Left ventricle myocardium inferior (tissue), 1 donor: ENCODE measurements around the gene SERPINB12. TPM values are rescaled to one million over a fixed set of nuclear protein-coding genes. Genes with fewer than 3 reads are reported as not detected.
A peak's percentile ranks its signal among the peaks of the same experiment; 100 is the strongest.

Experiments used
- DNase-seq: peaks from one replicate; pipeline ENCODE4 v3.0.0-alpha.2; 2020
- H3K27ac ChIP-seq: fragments of 200-600 bp; replicated peaks from 2 replicates; pipeline ENCODE4 v1.8.0; 2021
- H3K27me3 ChIP-seq: fragments of 200-600 bp; 2 replicates; pipeline ENCODE4 v1.8.0; 2021; ENCODE audit warnings: low read depth
- H3K36me3 ChIP-seq: fragments of 200-600 bp; 2 replicates; pipeline ENCODE4 v1.8.0; 2021
- H3K4me1 ChIP-seq: fragments of 200-600 bp; 2 replicates; pipeline ENCODE4 v1.8.0; 2021
- H3K4me3 ChIP-seq: fragments of 200-600 bp; 2 replicates; pipeline ENCODE4 v1.8.0; 2021; ENCODE audit warnings: mild to moderate bottlenecking, moderate library complexity
- H3K9me3 ChIP-seq: fragments of 200-600 bp; replicated peaks from 2 replicates; pipeline ENCODE4 v1.8.0; 2021
- intact Hi-C: fragments of 100-400 bp; cut with micrococcal nuclease; formaldehyde crosslinking; loops from one replicate; pipeline ENCODE4 v1.11.0; 2022
- long read RNA-seq: library from polyadenylated mRNA; unstranded; transcript quantifications from one replicate; pipeline ENCODE4 v2.0.0, GENCODE V29; 2021
- total RNA-seq: library from RNA; stranded (reverse); fragmentation: NEBNext Ultra II Directional; extraction: Animal tissue kit (Norgen Biotek cat#: 25700); gene quantifications from one replicate; pipeline ENCODE4 v1.2.1, GENCODE V29; 2021
- TF ChIP-seq, protein P1 (sequence below): fragments of 200-600 bp; IDR thresholded peaks from 2 replicates; pipeline ENCODE4 v1.8.0; 2021; ENCODE audit warnings: antibody characterized with exemption, mild to moderate bottlenecking, borderline replicate concordance
- donor health status: DM: no; HTN: yes; CAD: no; lungs with severe emphysema.

SERPINB12 gene, protein sequence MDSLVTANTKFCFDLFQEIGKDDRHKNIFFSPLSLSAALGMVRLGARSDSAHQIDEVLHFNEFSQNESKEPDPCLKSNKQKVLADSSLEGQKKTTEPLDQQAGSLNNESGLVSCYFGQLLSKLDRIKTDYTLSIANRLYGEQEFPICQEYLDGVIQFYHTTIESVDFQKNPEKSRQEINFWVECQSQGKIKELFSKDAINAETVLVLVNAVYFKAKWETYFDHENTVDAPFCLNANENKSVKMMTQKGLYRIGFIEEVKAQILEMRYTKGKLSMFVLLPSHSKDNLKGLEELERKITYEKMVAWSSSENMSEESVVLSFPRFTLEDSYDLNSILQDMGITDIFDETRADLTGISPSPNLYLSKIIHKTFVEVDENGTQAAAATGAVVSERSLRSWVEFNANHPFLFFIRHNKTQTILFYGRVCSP
- not detected for total RNA-seq
- long read RNA-seq, result 0 reads

- no peaks in the 10 kb centered on the region for H3K27me3 ChIP-seq
- H3K4me1 ChIP-seq, result no peaks in the 10 kb centered on the region
- no peaks in the 10 kb centered on the region for H3K36me3 ChIP-seq
- peaks cover 2% of the 10 kb centered on the region for H3K9me3 ChIP-seq
- intact Hi-C loops, result no loop called here
- no peak for DNase-seq
- no peak within 1 kb of the TSS for H3K4me3 ChIP-seq
- H3K27ac ChIP-seq, result no peak within 1 kb of the TSS
- TF ChIP-seq, protein P1, sequence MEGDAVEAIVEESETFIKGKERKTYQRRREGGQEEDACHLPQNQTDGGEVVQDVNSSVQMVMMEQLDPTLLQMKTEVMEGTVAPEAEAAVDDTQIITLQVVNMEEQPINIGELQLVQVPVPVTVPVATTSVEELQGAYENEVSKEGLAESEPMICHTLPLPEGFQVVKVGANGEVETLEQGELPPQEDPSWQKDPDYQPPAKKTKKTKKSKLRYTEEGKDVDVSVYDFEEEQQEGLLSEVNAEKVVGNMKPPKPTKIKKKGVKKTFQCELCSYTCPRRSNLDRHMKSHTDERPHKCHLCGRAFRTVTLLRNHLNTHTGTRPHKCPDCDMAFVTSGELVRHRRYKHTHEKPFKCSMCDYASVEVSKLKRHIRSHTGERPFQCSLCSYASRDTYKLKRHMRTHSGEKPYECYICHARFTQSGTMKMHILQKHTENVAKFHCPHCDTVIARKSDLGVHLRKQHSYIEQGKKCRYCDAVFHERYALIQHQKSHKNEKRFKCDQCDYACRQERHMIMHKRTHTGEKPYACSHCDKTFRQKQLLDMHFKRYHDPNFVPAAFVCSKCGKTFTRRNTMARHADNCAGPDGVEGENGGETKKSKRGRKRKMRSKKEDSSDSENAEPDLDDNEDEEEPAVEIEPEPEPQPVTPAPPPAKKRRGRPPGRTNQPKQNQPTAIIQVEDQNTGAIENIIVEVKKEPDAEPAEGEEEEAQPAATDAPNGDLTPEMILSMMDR, result no peak
Observed at GRCh38 chr18:63542069-63542468, at the start of gene SERPINB12. Gene SERPINB12, plus strand, starts transcription at chr18:63542369. Its CDS starts 13,791 bp downstream, at chr18:63556160.

- DNase-seq, result no peak
- Histone ChIP-seq H3K4me3 (no peak overlapping the region), H3K27me3 (peaks cover 6% of the 10 kb centered on the region), H3K36me3 (no peaks in the 10 kb centered on the region), H3K27ac (no peak overlapping the region), H3K4me1 (no peaks in the 10 kb centered on the region), H3K9me3 (no peaks in the 10 kb centered on the region)
- TF ChIP-seq, protein P1, result no peak
- intact Hi-C loops, result no loop called here
Observed at GRCh38 chr18:63492851-63493250, 49.3 kb upstream of the SERPINB12 start.

GRCh38 chr18:63495675-63496074 lies 46.5 kb upstream of the SERPINB12 start:
- Histone ChIP-seq H3K4me1 (no peaks in the 10 kb centered on the region), H3K9me3 (no peaks in the 10 kb centered on the region), H3K27ac (no peak overlapping the region), H3K36me3 (no peaks in the 10 kb centered on the region), H3K27me3 (peaks cover 2% of the 10 kb centered on the region), H3K4me3 (no peak overlapping the region)
- intact Hi-C loops, result no loop called here
- TF ChIP-seq, protein P1, result no peak
- DNase-seq, result no peak

DNA sequence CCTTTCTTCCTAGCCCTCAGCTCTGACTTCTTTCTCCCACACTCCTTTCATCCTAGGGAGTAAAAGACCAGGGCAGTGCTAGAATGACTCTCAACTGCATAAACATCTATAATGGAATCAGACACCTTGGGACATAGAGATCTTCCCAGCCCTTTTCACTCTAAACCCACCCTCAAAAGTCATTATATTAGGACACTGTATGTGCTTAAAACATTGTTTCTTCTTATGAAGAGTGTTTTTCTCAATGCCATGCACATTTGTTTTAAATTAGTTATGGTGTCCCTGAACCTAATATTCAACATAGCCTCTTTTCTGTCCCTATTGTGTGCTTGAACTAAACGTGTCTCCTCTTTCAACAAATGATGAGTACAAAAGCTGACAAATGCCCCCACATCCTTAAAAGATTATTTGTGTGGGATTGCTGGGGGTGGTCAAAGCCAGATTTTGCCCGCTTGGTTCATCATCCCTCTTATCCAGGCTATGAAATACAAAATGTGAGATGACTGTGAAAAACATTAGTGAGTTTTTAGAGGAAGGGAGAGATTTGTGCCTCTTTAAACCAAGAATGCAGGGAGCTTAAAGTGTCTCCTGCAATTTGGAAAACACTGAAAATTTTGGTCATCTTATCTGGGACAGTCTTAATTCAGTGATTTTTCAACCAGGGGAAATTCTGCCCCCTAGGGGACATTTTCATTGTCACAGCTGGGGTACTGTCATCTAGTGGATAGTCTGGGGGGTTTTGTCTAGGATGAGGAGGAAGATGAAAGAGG lies 36.4 kb upstream of the SERPINB12 start:
- H3K4me3 ChIP-seq, result no peak overlapping the region
- no peaks in the 10 kb centered on the region for H3K9me3 ChIP-seq
- H3K4me1 ChIP-seq, result no peaks in the 10 kb centered on the region
- intact Hi-C loops, result no loop called here
- DNase-seq, result no peak
- peaks cover 49% of the 10 kb centered on the region for H3K27me3 ChIP-seq
- TF ChIP-seq, protein P1, result peak; percentile 36
- H3K36me3 ChIP-seq, result no peaks in the 10 kb centered on the region
- H3K27ac ChIP-seq, result no peak overlapping the region

DNA sequence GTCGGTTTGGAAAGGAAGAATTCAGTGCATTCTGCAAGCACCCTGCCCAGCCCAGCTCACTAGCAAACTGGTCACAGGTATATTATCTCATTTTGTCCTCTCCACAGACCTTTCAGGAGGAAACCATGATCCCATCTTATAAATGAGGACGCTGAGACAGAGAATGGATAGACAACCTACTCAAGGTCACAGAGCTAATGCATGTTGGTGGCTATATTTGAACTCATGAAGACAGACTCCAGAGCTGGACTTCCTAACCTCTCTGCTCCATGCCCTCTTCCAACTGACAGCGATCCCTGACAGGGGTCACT lies 35.9 kb upstream of the SERPINB12 start:
- H3K27ac ChIP-seq, result no peak overlapping the region
- H3K27me3 ChIP-seq, result peaks cover 54% of the 10 kb centered on the region
- no peak for DNase-seq
- no peaks in the 10 kb centered on the region for H3K36me3 ChIP-seq
- no peak overlapping the region for H3K4me3 ChIP-seq
- intact Hi-C loops, result no loop called here
- TF ChIP-seq, protein P1, result no peak
- H3K9me3 ChIP-seq, result no peaks in the 10 kb centered on the region
- no peaks in the 10 kb centered on the region for H3K4me1 ChIP-seq
